ENCODE measurements around the gene SMC1B.

- TF ChIP-seq CTCF (IDR thresholded peaks at IDR 0.05; ENCODE audit: poor library complexity, severe bottlenecking) (no peak), POLR2AphosphoS5 (IDR thresholded peaks at IDR 0.05) (no peak), SMC3 (conservative IDR thresholded peaks at IDR 0.05; ENCODE audit: poor library complexity) (no peak), RAD21 (conservative IDR thresholded peaks at IDR 0.05) (no peak), EZH2 (IDR thresholded peaks at IDR 0.05; ENCODE audit: borderline replicate concordance, insufficient read depth, low read length, poor library complexity, severe bottlenecking) (no peak), MXI1 (conservative IDR thresholded peaks at IDR 0.05; ENCODE audit: poor library complexity, severe bottlenecking) (no peak)
These were observed 43.4 kb upstream of the SMC1B start for GRCh38 chr22:45456811-45457210.
